Activated B cell treated with CpG ODN at 0.5 μM for 24 hours (primary cell): Measurements from ENCODE around the gene MTTP. TPM values are rescaled to one million over a fixed set of nuclear protein-coding genes. Genes with fewer than 3 reads are reported as not detected.

Experiments used
- ATAC-seq: fragments of 200-7000 bp; cut with Tn5 transposase; one replicate; pipeline ENCODE4 v1.10.0; 2021; ENCODE audit warnings: low read depth, mild to moderate bottlenecking, moderate library complexity
- CTCF ChIA-PET: fragments of 350-600 bp; sonication (Branson Sonifier 250); formaldehyde crosslinking; loops from one replicate; lab custom pipeline; 2021; ENCODE audit warnings: antibody characterized with exemption; lab: Charles Lee
- POLR2A ChIA-PET: fragments of 350-600 bp; sonication (Branson Sonifier 250); formaldehyde crosslinking; loops from one replicate; lab custom pipeline; 2021; ENCODE audit warnings: antibody characterized with exemption; lab: Charles Lee
- DNase-seq: peaks from one replicate; pipeline ENCODE4 v3.0.0; 2022
- H3K27ac Mint-ChIP-seq: one replicate; pipeline ENCODE4 v1.8.0; 2020; ENCODE audit warnings: mixed read lengths
- H3K27me3 Mint-ChIP-seq: one replicate; pipeline ENCODE4 v1.8.0; 2021; ENCODE audit warnings: mixed read lengths
- H3K36me3 Mint-ChIP-seq: one replicate; pipeline ENCODE4 v1.8.0; 2021; ENCODE audit warnings: low read depth, mixed read lengths
- H3K4me1 Mint-ChIP-seq: one replicate; pipeline ENCODE4 v1.8.0; 2021; ENCODE audit warnings: mixed read lengths
- H3K4me3 Mint-ChIP-seq: one replicate; pipeline ENCODE4 v1.8.0; 2020; ENCODE audit warnings: mild to moderate bottlenecking, mixed read lengths
- H3K9me3 Mint-ChIP-seq: one replicate; pipeline ENCODE4 v1.8.0; 2020; ENCODE audit warnings: mixed read lengths
- intact Hi-C: fragments of 100-400 bp; cut with micrococcal nuclease; formaldehyde crosslinking; loops from one replicate; pipeline ENCODE4 v1.15.1; 2024
- total RNA-seq: library from RNA; stranded (reverse); gene quantifications from 2 replicates; pipeline ENCODE4 v1.2.3, GENCODE V29; 2022
- TF ChIP-seq, protein P1 (sequence below): fragments of 200-600 bp; IDR thresholded peaks from one replicate; pipeline ENCODE4 v1.8.0; 2022; ENCODE audit warnings: antibody characterized with exemption, mild to moderate bottlenecking

MTTP gene
- total RNA-seq, 1 donor from 2014 or later, result 0.27 TPM

DNA sequence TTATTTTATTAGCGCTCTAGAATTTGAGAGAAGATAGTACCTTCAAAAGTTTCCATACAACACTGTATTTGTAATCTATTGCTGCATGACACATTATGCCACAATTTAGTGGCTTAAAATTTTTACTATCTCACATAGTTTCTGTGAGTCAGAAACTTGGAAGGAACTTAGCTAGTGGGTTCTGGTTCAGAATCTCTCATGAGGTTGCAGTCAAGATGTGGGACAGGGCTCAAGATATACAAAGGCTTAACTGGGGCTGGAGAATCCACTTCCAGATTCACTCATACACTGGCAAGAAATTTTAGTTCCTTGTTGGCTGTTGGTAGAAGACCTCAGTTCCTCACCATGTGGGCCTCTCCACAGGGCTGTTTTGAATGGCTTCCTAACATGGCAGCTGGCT is 94.5 kb downstream of the MTTP start:
- H3K4me3 Mint-ChIP-seq, result no peak overlapping the region
- POLR2A ChIA-PET, result no interaction called here

DNA sequence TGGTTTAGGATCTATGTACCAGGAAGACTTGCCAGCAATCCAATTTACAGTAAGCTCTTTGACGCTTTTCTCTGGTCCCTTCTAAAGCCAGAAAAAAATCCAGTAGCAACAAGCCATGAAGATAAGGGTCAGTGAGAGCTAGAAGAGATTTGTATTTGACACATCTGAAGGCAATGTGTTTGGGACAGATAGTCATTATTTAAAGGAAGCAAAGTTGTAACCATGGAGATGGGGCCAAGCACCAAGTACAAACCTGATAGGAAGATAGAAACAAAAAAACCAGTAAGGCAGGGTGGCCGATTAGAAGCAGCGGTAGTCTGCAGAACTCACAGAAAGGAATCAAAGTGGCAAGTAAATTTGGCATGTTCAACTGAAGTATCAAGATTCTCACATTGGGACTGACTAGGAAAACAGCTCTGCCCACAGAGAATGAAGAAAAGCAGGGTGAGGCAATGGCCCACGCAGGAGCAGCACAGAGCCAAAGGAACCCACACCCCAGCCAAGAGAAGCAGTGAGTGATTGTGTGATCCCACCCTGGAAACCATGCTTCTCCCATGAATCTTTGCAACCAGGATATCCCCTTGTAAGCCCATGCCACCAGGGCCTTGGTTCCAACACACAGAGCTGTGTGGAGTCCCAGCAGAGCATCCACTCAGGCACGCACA is 95.9 kb downstream of the MTTP start:
- Mint-ChIP-seq H3K36me3 (peaks cover 2% of the 10 kb centered on the region), H3K9me3 (peaks cover 21% of the 10 kb centered on the region), H3K4me3 (no peak overlapping the region), H3K4me1 (no peaks in the 10 kb centered on the region), H3K27me3 (peaks cover 17% of the 10 kb centered on the region), H3K27ac (no peak overlapping the region)
- DNase-seq (no peak), ATAC-seq (no peak)
- intact Hi-C loops, result no loop called here
- POLR2A ChIA-PET, result no interaction called here
- CTCF ChIA-PET, result no interaction called here
- TF ChIP-seq, protein P1, sequence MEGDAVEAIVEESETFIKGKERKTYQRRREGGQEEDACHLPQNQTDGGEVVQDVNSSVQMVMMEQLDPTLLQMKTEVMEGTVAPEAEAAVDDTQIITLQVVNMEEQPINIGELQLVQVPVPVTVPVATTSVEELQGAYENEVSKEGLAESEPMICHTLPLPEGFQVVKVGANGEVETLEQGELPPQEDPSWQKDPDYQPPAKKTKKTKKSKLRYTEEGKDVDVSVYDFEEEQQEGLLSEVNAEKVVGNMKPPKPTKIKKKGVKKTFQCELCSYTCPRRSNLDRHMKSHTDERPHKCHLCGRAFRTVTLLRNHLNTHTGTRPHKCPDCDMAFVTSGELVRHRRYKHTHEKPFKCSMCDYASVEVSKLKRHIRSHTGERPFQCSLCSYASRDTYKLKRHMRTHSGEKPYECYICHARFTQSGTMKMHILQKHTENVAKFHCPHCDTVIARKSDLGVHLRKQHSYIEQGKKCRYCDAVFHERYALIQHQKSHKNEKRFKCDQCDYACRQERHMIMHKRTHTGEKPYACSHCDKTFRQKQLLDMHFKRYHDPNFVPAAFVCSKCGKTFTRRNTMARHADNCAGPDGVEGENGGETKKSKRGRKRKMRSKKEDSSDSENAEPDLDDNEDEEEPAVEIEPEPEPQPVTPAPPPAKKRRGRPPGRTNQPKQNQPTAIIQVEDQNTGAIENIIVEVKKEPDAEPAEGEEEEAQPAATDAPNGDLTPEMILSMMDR, result no peak

More for the DNA sequence above, 94.5 kb downstream of the MTTP start:
- TF ChIP-seq, protein P1, result no peak
- H3K4me1 Mint-ChIP-seq, result no peaks in the 10 kb centered on the region
- CTCF ChIA-PET, result no interaction called here
- no peak for DNase-seq
- H3K27ac Mint-ChIP-seq, result no peak overlapping the region
- intact Hi-C loops, result no loop called here
- peaks cover 21% of the 10 kb centered on the region for H3K9me3 Mint-ChIP-seq
- H3K36me3 Mint-ChIP-seq, result peaks cover 2% of the 10 kb centered on the region
- ATAC-seq, result no peak
- H3K27me3 Mint-ChIP-seq, result peaks cover 17% of the 10 kb centered on the region

Other genes starting within 250 kb of the MTTP start
- gene ADH1C, start 222.1 kb upstream of the MTTP start, total RNA-seq, result not detected in 2 replicates
- not detected in 2 replicates for gene ADH7, start 139.5 kb upstream of the MTTP start, total RNA-seq
- not detected in 2 replicates for gene C4orf17, start 63.8 kb upstream of the MTTP start, total RNA-seq
- 4.9 and 10.2 TPM in 2 replicates for gene TRMT10A, start 10.8 kb upstream of the MTTP start, total RNA-seq
- not detected in 2 replicates for gene C4orf54, start 83.0 kb downstream of the MTTP start, total RNA-seq
- gene DAPP1, start 242.0 kb downstream of the MTTP start, total RNA-seq, result 137 and 144 TPM in 2 replicates